Hepatocyte (in vitro differentiated cells): ENCODE data around the gene FLT1. TPM values are rescaled to one million over a fixed set of nuclear protein-coding genes. Genes with fewer than 3 reads are reported as not detected.

Experiments used
- DNase-seq: peaks from one replicate; pipeline ENCODE4 v3.0.0-alpha.2; 2016; ENCODE audit warnings: low spot score
- H2AFZ ChIP-seq: fragments of 200-600 bp; sonication (generic); 2 replicates; pipeline ENCODE4 v1.6.0; 2016; ENCODE audit warnings: antibody characterized with exemption, mild to moderate bottlenecking
- H3K27ac ChIP-seq: fragments of 200-600 bp; sonication (generic); 2 replicates; pipeline ENCODE4 v1.5.1; 2016; ENCODE audit warnings: mild to moderate bottlenecking
- H3K27me3 ChIP-seq: fragments of 200-600 bp; sonication (generic); 2 replicates; pipeline ENCODE4 v1.6.1; 2016
- H3K36me3 ChIP-seq: fragments of 200-600 bp; sonication (generic); replicated peaks from 2 replicates; pipeline ENCODE4 v1.5.1; 2016; ENCODE audit warnings: low read depth; ENCODE audit not compliant: insufficient read depth
- H3K4me1 ChIP-seq: fragments of 200-600 bp; sonication (generic); 2 replicates; pipeline ENCODE4 v1.5.1; 2016; ENCODE audit warnings: mild to moderate bottlenecking, moderate library complexity; ENCODE audit not compliant: insufficient read depth
- H3K4me2 ChIP-seq: fragments of 200-600 bp; sonication (generic); 2 replicates; pipeline ENCODE4 v1.6.0; 2016
- H3K4me3 ChIP-seq: fragments of 200-600 bp; sonication (generic); 2 replicates; pipeline ENCODE4 v1.5.1; 2016; ENCODE audit warnings: mild to moderate bottlenecking
- H3K79me2 ChIP-seq: fragments of 200-600 bp; sonication (generic); 2 replicates; pipeline ENCODE4 v1.6.0; 2017; ENCODE audit warnings: mild to moderate bottlenecking
- H3K9me2 ChIP-seq: fragments of 200-600 bp; sonication (generic); replicated peaks from 2 replicates; pipeline ENCODE4 v1.6.0; 2017; ENCODE audit warnings: mild to moderate bottlenecking; ENCODE audit not compliant: insufficient read depth
- H3K9me3 ChIP-seq: fragments of 200-600 bp; sonication (generic); 2 replicates; pipeline ENCODE4 v1.5.1; 2016; ENCODE audit warnings: low read depth, mild to moderate bottlenecking
- H4K20me1 ChIP-seq: fragments of 200-600 bp; sonication (generic); 2 replicates; pipeline ENCODE4 v1.6.0; 2016; ENCODE audit warnings: mild to moderate bottlenecking; ENCODE audit not compliant: insufficient read depth, poor library complexity, severe bottlenecking
- CTCF ChIP-seq: fragments of 200-600 bp; sonication (generic); IDR thresholded peaks from 2 replicates; pipeline ENCODE4 v1.5.1; 2016; ENCODE audit warnings: antibody characterized with exemption, mild to moderate bottlenecking; ENCODE audit not compliant: poor library complexity
- EZH2 ChIP-seq: fragments of 200-600 bp; sonication (generic); IDR thresholded peaks from 2 replicates; pipeline ENCODE4 v1.6.1; 2016; ENCODE audit warnings: antibody characterized with exemption, mild to moderate bottlenecking, borderline replicate concordance
- EZH2phosphoT487 ChIP-seq: fragments of 200-600 bp; sonication (generic); IDR thresholded peaks from one replicate; pipeline ENCODE4 v1.6.1; 2018; ENCODE audit warnings: antibody characterized with exemption, mild to moderate bottlenecking, low read depth, moderate library complexity; ENCODE audit not compliant: unreplicated experiment, severe bottlenecking
- WGBS: methylation state at CpG from one replicate; pipeline ENCODE4 v1.1.6; 2016; ENCODE audit warnings: low lambda C conversion rate; ENCODE audit errors: missing lambda C conversion rate; 5-methylcytosine and 5-hydroxymethylcytosine counted together
- polyA plus RNA-seq: library from polyadenylated mRNA; unstranded; fragments of >200 nt; fragmentation: Nextera tagmentation; extraction: Ambion mirVana; gene quantifications from 2 replicates; pipeline ENCODE4 v1.2.1, GENCODE V29; 2016
- total RNA-seq: library from RNA; depleted of rRNA; stranded (reverse); fragments of >200 nt; gene quantifications from 2 replicates; pipeline ENCODE4 v1.2.3, GENCODE V29; 2014

FLT1 gene
- total RNA-seq (37.0 and 40.1 TPM in 2 replicates), polyA plus RNA-seq (30.2 and 30.4 TPM in 2 replicates)

GRCh38 chr13:28494778-28495537 is at the start of gene FLT1:
FLT1 (minus strand) TSS chr13:28495128; CDS start chr13:28494843, 285 bp downstream.
- H3K9me3 ChIP-seq: no peaks in the 10 kb centered on the region
- peak within 1 kb of the TSS; percentile 68 for H2AFZ ChIP-seq
- DNase-seq: peak; percentile 60
- H3K4me3 ChIP-seq: peak within 1 kb of the TSS; percentile 64
- no peak for TF ChIP-seq EZH2phosphoT487
- TF ChIP-seq CTCF: no peak
- peak; percentile 20 for TF ChIP-seq EZH2
- no peaks in the 10 kb centered on the region for H3K36me3 ChIP-seq
- no peaks in the 10 kb centered on the region for H4K20me1 ChIP-seq
- 2% methylated on average over 33 of the region's 84 CpGs for WGBS
- H3K79me2 ChIP-seq: peaks cover 4% of the 10 kb centered on the region
- peaks cover 16% of the 10 kb centered on the region for H3K4me1 ChIP-seq
- H3K4me2 ChIP-seq: peak within 1 kb of the TSS; percentile 97
- H3K27ac ChIP-seq: no peak within 1 kb of the TSS
- peaks cover 83% of the 10 kb centered on the region for H3K27me3 ChIP-seq
- no peaks in the 10 kb centered on the region for H3K9me2 ChIP-seq

GRCh38 chr13:28544026-28544425 is 49.1 kb upstream of the FLT1 start:
- no peak for DNase-seq
- Histone ChIP-seq H3K4me2 (no peak overlapping the region), H3K79me2 (no peaks in the 10 kb centered on the region), H3K36me3 (no peaks in the 10 kb centered on the region), H3K9me3 (no peaks in the 10 kb centered on the region), H3K9me2 (no peaks in the 10 kb centered on the region), H3K4me3 (no peak overlapping the region), H3K27ac (no peak overlapping the region), H4K20me1 (no peaks in the 10 kb centered on the region), H3K27me3 (no peaks in the 10 kb centered on the region), H3K4me1 (peaks cover 8% of the 10 kb centered on the region), H2AFZ (no peak overlapping the region)
- 96% methylated on average over 1 of the region's 1 CpG for WGBS
- TF ChIP-seq EZH2 (no peak), CTCF (no peak), EZH2phosphoT487 (no peak)

- Histone ChIP-seq H3K4me2 (no peak overlapping the region), H3K27me3 (no peaks in the 10 kb centered on the region), H2AFZ (no peak overlapping the region), H4K20me1 (no peaks in the 10 kb centered on the region), H3K9me2 (no peaks in the 10 kb centered on the region), H3K4me1 (no peaks in the 10 kb centered on the region), H3K79me2 (no peaks in the 10 kb centered on the region), H3K36me3 (no peaks in the 10 kb centered on the region), H3K27ac (no peak overlapping the region), H3K9me3 (no peaks in the 10 kb centered on the region), H3K4me3 (no peak overlapping the region)
- no peak for DNase-seq
- WGBS: 95% methylated on average over 4 of the region's 4 CpGs
- TF ChIP-seq EZH2phosphoT487 (no peak), CTCF (no peak), EZH2 (no peak)
Observed at GRCh38 chr13:28542804-28543203, 47.9 kb upstream of the FLT1 start.
